Natural killer cell (primary cell): ENCODE results near the gene MAML3. TPM values are rescaled to one million over a fixed set of nuclear protein-coding genes. Genes with fewer than 3 reads are reported as not detected.

ENCODE experiments used
- ATAC-seq, 3 donors: fragments of 150-1000 bp in 2 of 3; fragments of 200-7000 bp in 1 of 3; cut with Tn5 transposase; 1 replicate in 1 of 3; 2 replicates in 2 of 3; pipeline ENCODE4 v1.10.0; 2021; ENCODE audit warnings: mild to moderate bottlenecking in 2 of 3, moderate library complexity in 2 of 3
- DNase-seq, 2 donors: peaks; one replicate each; pipeline versions ENCODE4 v3.0.0 to v3.0.0-alpha.2; 2013 to 2021; ENCODE audit warnings: mixed read lengths in 1 of 2
- H3K27ac ChIP-seq: one replicate; pipeline ENCODE4 v1.5.1; 2013; ENCODE audit warnings: mild to moderate bottlenecking, low read length
- H3K27me3 ChIP-seq: one replicate; pipeline ENCODE4 v1.6.1; 2013; ENCODE audit warnings: low read length; ENCODE audit not compliant: control insufficient read depth, insufficient read depth
- H3K36me3 ChIP-seq: one replicate; pipeline ENCODE4 v1.6.1; 2013; ENCODE audit warnings: low read length; ENCODE audit not compliant: control insufficient read depth, insufficient read depth
- H3K4me1 ChIP-seq: one replicate; pipeline ENCODE4 v1.6.1; 2013; ENCODE audit warnings: low read length; ENCODE audit not compliant: control insufficient read depth, insufficient read depth
- H3K4me3 ChIP-seq: one replicate; pipeline ENCODE4 v1.5.1; 2013; ENCODE audit warnings: low read length
- H3K9me3 ChIP-seq: one replicate; pipeline ENCODE4 v1.6.1; 2013; ENCODE audit warnings: low read length; ENCODE audit not compliant: control insufficient read depth, insufficient read depth
- H3K27ac Mint-ChIP-seq, 2 donors: one replicate each; pipeline ENCODE4 v1.8.0; 2022; ENCODE audit warnings: mild to moderate bottlenecking in 2 of 2, mixed read lengths in 2 of 2, moderate library complexity in 1 of 2
- H3K27me3 Mint-ChIP-seq, 2 donors: one replicate each; pipeline ENCODE4 v1.8.0; 2022; ENCODE audit warnings: low read depth in 2 of 2, mixed read lengths in 2 of 2
- H3K36me3 Mint-ChIP-seq: one replicate; pipeline ENCODE4 v1.8.0; 2022; ENCODE audit warnings: mixed read lengths
- H3K4me1 Mint-ChIP-seq, 2 donors: one replicate each; pipeline ENCODE4 v1.8.0; 2022; ENCODE audit warnings: mixed read lengths in 2 of 2
- H3K4me3 Mint-ChIP-seq: one replicate; pipeline ENCODE4 v1.8.0; 2022; ENCODE audit warnings: mild to moderate bottlenecking, moderate library complexity, mixed read lengths
- H3K9me3 Mint-ChIP-seq, 2 donors: one replicate each; pipeline ENCODE4 v1.8.0; 2022; ENCODE audit warnings: mixed read lengths in 2 of 2
- WGBS: methylation state at CpG from one replicate; pipeline ENCODE4 v1.1.7; 2013; ENCODE audit warnings: missing lambda C conversion rate; ENCODE audit not compliant: insufficient coverage; 5-methylcytosine and 5-hydroxymethylcytosine counted together
- intact Hi-C: fragments of 100-400 bp; cut with micrococcal nuclease; formaldehyde crosslinking; loops from one replicate; pipeline ENCODE4 v1.14.2; 2022
- total RNA-seq, 4 donors: library from RNA; stranded (reverse); fragments of 120-200 nt in 1 of 4; gene quantifications; one replicate each; pipeline versions ENCODE4 v1.2.3 to v1.2.4, GENCODE V29; 2013 to 2022
- TF ChIP-seq, protein P1 (sequence below): fragments of 200-600 bp; IDR thresholded peaks from one replicate; pipeline ENCODE4 v1.8.0; 2022; ENCODE audit warnings: antibody characterized with exemption

The MAML3 gene
- total RNA-seq, 3 donors from 2014 or later (not counting 1 experiment from before 2014, with no cell fraction given) = 1.7 to 5.6 (median 2.8) TPM

DNA sequence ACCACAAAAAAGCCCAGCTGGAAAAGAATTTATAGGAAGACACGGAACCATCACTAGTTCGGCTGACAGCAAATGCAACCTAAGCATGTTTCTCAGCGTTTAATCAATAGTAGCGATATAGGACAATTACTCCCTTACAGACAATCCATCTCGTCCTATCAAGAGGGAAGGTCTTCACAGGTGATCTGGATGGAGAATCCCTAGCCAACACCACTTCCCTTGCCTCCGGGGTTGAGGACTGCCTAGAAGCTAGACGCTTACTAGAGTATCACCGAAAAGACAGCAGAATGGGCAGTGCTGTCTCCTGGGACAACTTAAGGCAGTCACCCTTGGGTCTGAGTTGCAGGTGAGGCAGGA lies 32.1 kb upstream of the MAML3 start:
- no peaks in the 10 kb centered on the region for H3K4me1 Mint-ChIP-seq
- WGBS = 86% methylated on average over 8 of the region's 8 CpGs

DNA sequence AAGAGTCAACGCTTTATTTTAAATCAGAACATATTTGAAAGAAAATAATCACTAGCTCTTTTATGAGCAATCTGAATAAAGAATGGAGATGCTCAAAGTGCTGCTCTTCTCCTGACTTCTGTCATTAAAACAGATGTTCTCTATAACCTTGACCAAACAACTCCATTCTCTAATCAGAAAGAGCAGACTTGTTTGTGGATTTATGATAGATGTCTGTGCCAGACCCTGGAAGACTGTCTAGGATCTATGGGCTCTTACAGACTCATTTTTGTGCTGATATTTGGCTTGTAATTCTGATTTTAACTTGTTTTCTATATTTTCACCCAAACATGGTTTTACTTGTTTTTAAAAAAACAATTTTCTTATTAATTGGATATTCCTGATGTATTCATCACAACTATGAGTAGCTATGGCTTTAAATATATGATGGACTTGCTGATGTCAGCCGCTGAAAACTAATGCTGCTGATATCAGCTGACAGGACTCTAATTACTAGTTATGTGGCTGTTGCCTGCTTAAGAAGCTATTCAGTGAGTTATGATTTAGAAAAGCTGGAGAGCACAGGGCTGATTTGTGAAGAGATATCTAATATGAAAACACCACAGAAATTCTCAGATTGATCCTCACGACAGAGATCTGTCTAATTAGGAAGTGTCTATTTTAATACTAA lies 31.6 kb upstream of the MAML3 start:
- DNase-seq (no peak), ATAC-seq (no peak)
- H3K9me3 Mint-ChIP-seq = no peaks in the 10 kb centered on the region
- no peak overlapping the region for H3K27ac ChIP-seq
- H3K36me3 ChIP-seq = no peaks in the 10 kb centered on the region
- H3K27me3 Mint-ChIP-seq = peaks cover 4 to 14% of the 10 kb centered on the region in 2 donors
- no peak overlapping the region for H3K4me3 Mint-ChIP-seq
- H3K4me3 ChIP-seq = no peak overlapping the region
- no peaks in the 10 kb centered on the region for H3K4me1 Mint-ChIP-seq
- H3K9me3 ChIP-seq = no peaks in the 10 kb centered on the region
- no peak overlapping the region for H3K27ac Mint-ChIP-seq
- intact Hi-C loops = no loop called here
- 100% methylated on average over 1 of the region's 3 CpGs for WGBS
- H3K27me3 ChIP-seq = no peaks in the 10 kb centered on the region
- H3K4me1 ChIP-seq = no peaks in the 10 kb centered on the region
- no peaks in the 10 kb centered on the region for H3K36me3 Mint-ChIP-seq
- TF ChIP-seq, protein P1, sequence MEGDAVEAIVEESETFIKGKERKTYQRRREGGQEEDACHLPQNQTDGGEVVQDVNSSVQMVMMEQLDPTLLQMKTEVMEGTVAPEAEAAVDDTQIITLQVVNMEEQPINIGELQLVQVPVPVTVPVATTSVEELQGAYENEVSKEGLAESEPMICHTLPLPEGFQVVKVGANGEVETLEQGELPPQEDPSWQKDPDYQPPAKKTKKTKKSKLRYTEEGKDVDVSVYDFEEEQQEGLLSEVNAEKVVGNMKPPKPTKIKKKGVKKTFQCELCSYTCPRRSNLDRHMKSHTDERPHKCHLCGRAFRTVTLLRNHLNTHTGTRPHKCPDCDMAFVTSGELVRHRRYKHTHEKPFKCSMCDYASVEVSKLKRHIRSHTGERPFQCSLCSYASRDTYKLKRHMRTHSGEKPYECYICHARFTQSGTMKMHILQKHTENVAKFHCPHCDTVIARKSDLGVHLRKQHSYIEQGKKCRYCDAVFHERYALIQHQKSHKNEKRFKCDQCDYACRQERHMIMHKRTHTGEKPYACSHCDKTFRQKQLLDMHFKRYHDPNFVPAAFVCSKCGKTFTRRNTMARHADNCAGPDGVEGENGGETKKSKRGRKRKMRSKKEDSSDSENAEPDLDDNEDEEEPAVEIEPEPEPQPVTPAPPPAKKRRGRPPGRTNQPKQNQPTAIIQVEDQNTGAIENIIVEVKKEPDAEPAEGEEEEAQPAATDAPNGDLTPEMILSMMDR = no peak

More for the DNA sequence above, 32.1 kb upstream of the MAML3 start:
- TF ChIP-seq, protein P1 = no peak
- peaks cover 4 to 14% of the 10 kb centered on the region in 2 donors for H3K27me3 Mint-ChIP-seq
- Histone ChIP-seq H3K4me1 (no peaks in the 10 kb centered on the region), H3K27ac (no peak overlapping the region), H3K9me3 (no peaks in the 10 kb centered on the region), H3K27me3 (no peaks in the 10 kb centered on the region), H3K4me3 (no peak overlapping the region), H3K36me3 (no peaks in the 10 kb centered on the region)
- intact Hi-C loops = no loop called here
- no peaks in the 10 kb centered on the region for H3K36me3 Mint-ChIP-seq
- DNase-seq (no peak), ATAC-seq (no peak)
- no peaks in the 10 kb centered on the region for H3K9me3 Mint-ChIP-seq
- H3K27ac Mint-ChIP-seq = no peak overlapping the region
- H3K4me3 Mint-ChIP-seq = no peak overlapping the region

DNA sequence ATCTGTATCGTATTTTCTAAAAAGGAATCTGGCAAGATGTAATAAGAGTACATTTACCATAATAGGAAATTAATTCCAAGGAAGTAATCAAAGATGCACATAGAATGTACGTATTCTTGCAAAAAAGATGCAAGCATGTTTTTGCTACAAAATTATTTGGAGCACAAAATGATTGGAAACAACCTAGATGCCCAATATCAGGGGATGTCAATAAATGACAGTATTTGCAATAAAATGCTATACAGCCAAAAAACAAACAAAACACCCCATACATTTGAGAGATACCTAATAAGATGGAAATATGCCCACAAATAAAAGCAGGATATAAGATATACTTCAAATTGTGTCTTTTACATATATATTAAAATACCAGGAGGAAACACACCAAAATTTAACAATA lies 29.3 kb upstream of the MAML3 start:
- no peak for ATAC-seq

More for the DNA sequence above, 29.3 kb upstream of the MAML3 start:
- DNase-seq = no peak
- intact Hi-C loops = no loop called here
- no peak overlapping the region for H3K27ac Mint-ChIP-seq
- H3K4me3 ChIP-seq = no peak overlapping the region
- H3K27me3 ChIP-seq = peaks cover 2% of the 10 kb centered on the region
- H3K36me3 ChIP-seq = no peaks in the 10 kb centered on the region
- no peaks in the 10 kb centered on the region for H3K36me3 Mint-ChIP-seq
- H3K9me3 Mint-ChIP-seq = no peaks in the 10 kb centered on the region
- no peak overlapping the region for H3K27ac ChIP-seq
- no peaks in the 10 kb centered on the region for H3K4me1 ChIP-seq
- peaks cover 4 to 21% of the 10 kb centered on the region in 2 donors for H3K27me3 Mint-ChIP-seq
- TF ChIP-seq, protein P1 = no peak
- no peak overlapping the region for H3K4me3 Mint-ChIP-seq
- 89% methylated on average over 1 of the region's 2 CpGs for WGBS
- no peaks in the 10 kb centered on the region for H3K9me3 ChIP-seq
- H3K4me1 Mint-ChIP-seq = no peaks in the 10 kb centered on the region
